NCI-H510A (cell line): ENCODE measurements around the gene FADS2.

ENCODE experiments used
- DNase-seq: peaks from one replicate; lab custom pipeline; 2025; lab: John Stamatoyannopoulos, UW

Gene FADS2

GRCh38 chr11:61847914-61848581 is 19.9 kb downstream of the FADS2 start:
- DNase-seq = no peak

GRCh38 chr11:61848631-61849030 is 20.5 kb downstream of the FADS2 start:
- DNase-seq = no peak

- DNase-seq = no peak
Observed at GRCh38 chr11:61850687-61851086, 22.6 kb downstream of the FADS2 start.

- DNase-seq = no peak
Observed at GRCh38 chr11:61851113-61851899, 23.2 kb downstream of the FADS2 start.

- no peak for DNase-seq
Observed at GRCh38 chr11:61851900-61852295, 23.8 kb downstream of the FADS2 start.

GRCh38 chr11:61853698-61854169 is 25.6 kb downstream of the FADS2 start:
- no peak for DNase-seq

GRCh38 chr11:61854206-61854895 is 26.3 kb downstream of the FADS2 start:
- DNase-seq = no peak

- DNase-seq = no peak
Observed at GRCh38 chr11:61854966-61855714, 27.0 kb downstream of the FADS2 start.

GRCh38 chr11:61855939-61856680 is 28.0 kb downstream of the FADS2 start:
- no peak for DNase-seq

GRCh38 chr11:61860054-61860903 is 32.2 kb downstream of the FADS2 start:
- DNase-seq = no peak

GRCh38 chr11:61861634-61862033 is 33.5 kb downstream of the FADS2 start:
- no peak for DNase-seq

GRCh38 chr11:61862714-61863547 is 34.8 kb downstream of the FADS2 start:
- no peak for DNase-seq

- DNase-seq = no peak
Observed at GRCh38 chr11:61863548-61864081, 35.5 kb downstream of the FADS2 start.

- DNase-seq = no peak
Observed at GRCh38 chr11:61864814-61865775, 37.0 kb downstream of the FADS2 start.

GRCh38 chr11:61866231-61866957 is 38.3 kb downstream of the FADS2 start:
- DNase-seq = no peak

- no peak for DNase-seq
Observed at GRCh38 chr11:61866958-61867343, 38.9 kb downstream of the FADS2 start.
